ENCODE measurements around the gene AEBP2. TPM values are rescaled to one million over a fixed set of nuclear protein-coding genes. Genes with fewer than 3 reads are reported as not detected.

Gene AEBP2
- total RNA-seq, 2 donors from 2014 or later, result 48.8 to 69.3 TPM

- peaks cover 22 to 47% of the 10 kb centered on the region in 2 donors for H3K36me3 Mint-ChIP-seq
- peak; percentile 35 to 52 for ATAC-seq
- peak; percentile 60 to 67 for DNase-seq (ENCODE audit: low spot score in 2 of 2)
Observed at GRCh38 chr12:19440019-19440858, 947 bp downstream of the AEBP2 start.

GRCh38 chr12:19440916-19441315, 1.6 kb downstream of the AEBP2 start:
- DNase-seq (ENCODE audit: low spot score in 2 of 2), result no peak
- peaks cover 22 to 48% of the 10 kb centered on the region in 2 donors for H3K36me3 Mint-ChIP-seq
- H3K9me3 Mint-ChIP-seq, result no peaks in the 10 kb centered on the region
- no peak for ATAC-seq
- H3K27ac Mint-ChIP-seq, result peak overlapping the region; percentile 99

More at GRCh38 chr12:19440019-19440858, 947 bp downstream of the AEBP2 start:
- H3K27ac Mint-ChIP-seq, result peak overlapping the region; percentile 99
- H3K9me3 Mint-ChIP-seq, result no peaks in the 10 kb centered on the region

- H3K9me3 Mint-ChIP-seq, result no peaks in the 10 kb centered on the region
- DNase-seq (ENCODE audit: low spot score in 2 of 2) (no peak), ATAC-seq (no peak)
- H3K27ac Mint-ChIP-seq, result no peak overlapping the region
- peaks cover 22 to 59% of the 10 kb centered on the region in 2 donors for H3K36me3 Mint-ChIP-seq
Observed at GRCh38 chr12:19443585-19443984, 4.3 kb downstream of the AEBP2 start.

- H3K36me3 Mint-ChIP-seq, result peaks cover 22 to 59% of the 10 kb centered on the region in 2 donors
- ATAC-seq (no peak), DNase-seq (ENCODE audit: low spot score in 2 of 2) (no peak)
- no peaks in the 10 kb centered on the region for H3K9me3 Mint-ChIP-seq
- H3K27ac Mint-ChIP-seq, result peak overlapping the region in 1 of 2 donors; percentile 22
Observed at GRCh38 chr12:19444097-19444496, 4.8 kb downstream of the AEBP2 start.

- Mint-ChIP-seq H3K9me3 (no peaks in the 10 kb centered on the region), H3K27ac (no peak overlapping the region), H3K36me3 (peaks cover 3 to 42% of the 10 kb centered on the region in 2 donors)
- DNase-seq (ENCODE audit: low spot score in 2 of 2), result no peak
- ATAC-seq, result no peak
Observed at GRCh38 chr12:19447386-19447785, 8.1 kb downstream of the AEBP2 start.

GRCh38 chr12:19449814-19450213, 10.5 kb downstream of the AEBP2 start:
- Mint-ChIP-seq H3K36me3 (peaks cover 5 to 40% of the 10 kb centered on the region in 2 donors), H3K27ac (no peak overlapping the region), H3K9me3 (no peaks in the 10 kb centered on the region)
- ATAC-seq, result no peak
- DNase-seq (ENCODE audit: low spot score in 2 of 2), result no peak

- Mint-ChIP-seq H3K36me3 (peaks cover 5 to 40% of the 10 kb centered on the region in 2 donors), H3K9me3 (no peaks in the 10 kb centered on the region), H3K27ac (no peak overlapping the region)
- ATAC-seq (peak in 1 of 2 donors; percentile 57), DNase-seq (ENCODE audit: low spot score in 2 of 2) (no peak)
Observed at GRCh38 chr12:19450362-19450761, 11.1 kb downstream of the AEBP2 start.

- Mint-ChIP-seq H3K27ac (peak overlapping the region in 1 of 2 donors; percentile 44), H3K36me3 (peaks cover 5 to 44% of the 10 kb centered on the region in 2 donors), H3K9me3 (no peaks in the 10 kb centered on the region)
- ATAC-seq (no peak), DNase-seq (ENCODE audit: low spot score in 2 of 2) (no peak)
Observed at GRCh38 chr12:19451196-19451595, 11.9 kb downstream of the AEBP2 start.

- DNase-seq (ENCODE audit: low spot score in 2 of 2), result no peak
- H3K36me3 Mint-ChIP-seq, result peaks cover 5 to 46% of the 10 kb centered on the region in 2 donors
- no peaks in the 10 kb centered on the region for H3K9me3 Mint-ChIP-seq
- ATAC-seq, result no peak
- no peak overlapping the region for H3K27ac Mint-ChIP-seq
Observed at GRCh38 chr12:19453961-19454360, 14.7 kb downstream of the AEBP2 start.

- DNase-seq (ENCODE audit: low spot score in 2 of 2) (no peak), ATAC-seq (no peak)
- Mint-ChIP-seq H3K27ac (no peak overlapping the region), H3K36me3 (peaks cover 5 to 46% of the 10 kb centered on the region in 2 donors), H3K9me3 (no peaks in the 10 kb centered on the region)
Observed at GRCh38 chr12:19454837-19455236, 15.5 kb downstream of the AEBP2 start.

GRCh38 chr12:19456176-19456575, 16.9 kb downstream of the AEBP2 start:
- peak overlapping the region in 1 of 2 donors; percentile 22 for H3K27ac Mint-ChIP-seq
- DNase-seq (ENCODE audit: low spot score in 2 of 2), result no peak
- ATAC-seq, result no peak
- peaks cover 5 to 44% of the 10 kb centered on the region in 2 donors for H3K36me3 Mint-ChIP-seq
- no peaks in the 10 kb centered on the region for H3K9me3 Mint-ChIP-seq

- Mint-ChIP-seq H3K27ac (peak overlapping the region in 1 of 2 donors; percentile 35), H3K9me3 (no peaks in the 10 kb centered on the region), H3K36me3 (peaks cover under 1 to 38% of the 10 kb centered on the region in 2 donors)
- ATAC-seq, result no peak
- no peak for DNase-seq (ENCODE audit: low spot score in 2 of 2)
Observed at GRCh38 chr12:19457561-19457960, 18.3 kb downstream of the AEBP2 start.

GRCh38 chr12:19458733-19459132, 19.4 kb downstream of the AEBP2 start:
- Mint-ChIP-seq H3K27ac (no peak overlapping the region), H3K9me3 (no peaks in the 10 kb centered on the region), H3K36me3 (peaks cover 0 to 47% of the 10 kb centered on the region in 2 donors)
- no peak for DNase-seq (ENCODE audit: low spot score in 2 of 2)
- ATAC-seq, result no peak

GRCh38 chr12:19461999-19462398, 22.7 kb downstream of the AEBP2 start:
- Mint-ChIP-seq H3K9me3 (no peaks in the 10 kb centered on the region), H3K27ac (no peak overlapping the region), H3K36me3 (peaks cover 8 to 46% of the 10 kb centered on the region in 2 donors)
- ATAC-seq (peak in 1 of 2 donors; percentile 64), DNase-seq (ENCODE audit: low spot score in 2 of 2) (no peak)

- Mint-ChIP-seq H3K9me3 (no peaks in the 10 kb centered on the region), H3K36me3 (peaks cover 8 to 43% of the 10 kb centered on the region in 2 donors), H3K27ac (no peak overlapping the region)
- ATAC-seq (no peak), DNase-seq (ENCODE audit: low spot score in 2 of 2) (no peak)
Observed at GRCh38 chr12:19462406-19462805, 23.1 kb downstream of the AEBP2 start.

GRCh38 chr12:19464192-19464580, 24.9 kb downstream of the AEBP2 start:
- Mint-ChIP-seq H3K36me3 (peaks cover 12 to 50% of the 10 kb centered on the region in 2 donors), H3K27ac (no peak overlapping the region), H3K9me3 (no peaks in the 10 kb centered on the region)
- no peak for DNase-seq (ENCODE audit: low spot score in 2 of 2)
- no peak for ATAC-seq

GRCh38 chr12:19465711-19466110, 26.4 kb downstream of the AEBP2 start:
- H3K9me3 Mint-ChIP-seq, result no peaks in the 10 kb centered on the region
- peaks cover 12 to 57% of the 10 kb centered on the region in 2 donors for H3K36me3 Mint-ChIP-seq

GRCh38 chr12:19474147-19474546, 34.9 kb downstream of the AEBP2 start:
- peaks cover 36 to 75% of the 10 kb centered on the region in 2 donors for H3K36me3 Mint-ChIP-seq
- no peak for ATAC-seq
- no peak for DNase-seq (ENCODE audit: low spot score in 2 of 2)
- peaks cover 9 to 12% of the 10 kb centered on the region in 2 donors for H3K9me3 Mint-ChIP-seq
- no peak overlapping the region for H3K27ac Mint-ChIP-seq

More at GRCh38 chr12:19465711-19466110, 26.4 kb downstream of the AEBP2 start:
- no peak for DNase-seq (ENCODE audit: low spot score in 2 of 2)
- no peak for ATAC-seq
- H3K27ac Mint-ChIP-seq, result no peak overlapping the region

Measured in activated naive CD4-positive, alpha-beta T cell treated with anti-CD3 and anti-CD28 coated beads, Interleukin-2, amount 50 U/mL, for 72 hours (primary cell).